Cardiac septum (tissue), 1 donor: Measurements from ENCODE around the gene C6orf52. TPM values are rescaled to one million over a fixed set of nuclear protein-coding genes. Genes with fewer than 3 reads are reported as not detected.
"Not testable (repeated sequence)": the region's sequence is repeated elsewhere in the genome, so short reads cannot be mapped to it uniquely, and the experiment has no call there.

Experiments used
- DNase-seq: peaks from one replicate; pipeline ENCODE4 v3.0.0-alpha.2; 2020; ENCODE audit warnings: low spot score
- intact Hi-C: fragments of 100-400 bp; cut with DNase I; formaldehyde crosslinking; loops from one replicate; pipeline ENCODE4 v1.14.0; 2022
- long read RNA-seq: library from polyadenylated mRNA; unstranded; transcript quantifications from one replicate; pipeline ENCODE4 v2.0.0, GENCODE V29; 2021
- total RNA-seq: library from RNA; stranded (reverse); fragmentation: NEBNext Ultra II Directional; extraction: Animal tissue kit (Norgen Biotek cat#: 25700); gene quantifications from one replicate; pipeline ENCODE4 v1.2.1, GENCODE V29; 2021
- donor health status: DM: no; HTN: no; CAD: no.

The C6orf52 gene
- total RNA-seq, result 1.7 TPM
- long read RNA-seq, partial matches to known transcripts, result 0 of 1 reads
- long read RNA-seq, other reads (novel, unspliced or antisense), result 1 of 1 reads

DNA sequence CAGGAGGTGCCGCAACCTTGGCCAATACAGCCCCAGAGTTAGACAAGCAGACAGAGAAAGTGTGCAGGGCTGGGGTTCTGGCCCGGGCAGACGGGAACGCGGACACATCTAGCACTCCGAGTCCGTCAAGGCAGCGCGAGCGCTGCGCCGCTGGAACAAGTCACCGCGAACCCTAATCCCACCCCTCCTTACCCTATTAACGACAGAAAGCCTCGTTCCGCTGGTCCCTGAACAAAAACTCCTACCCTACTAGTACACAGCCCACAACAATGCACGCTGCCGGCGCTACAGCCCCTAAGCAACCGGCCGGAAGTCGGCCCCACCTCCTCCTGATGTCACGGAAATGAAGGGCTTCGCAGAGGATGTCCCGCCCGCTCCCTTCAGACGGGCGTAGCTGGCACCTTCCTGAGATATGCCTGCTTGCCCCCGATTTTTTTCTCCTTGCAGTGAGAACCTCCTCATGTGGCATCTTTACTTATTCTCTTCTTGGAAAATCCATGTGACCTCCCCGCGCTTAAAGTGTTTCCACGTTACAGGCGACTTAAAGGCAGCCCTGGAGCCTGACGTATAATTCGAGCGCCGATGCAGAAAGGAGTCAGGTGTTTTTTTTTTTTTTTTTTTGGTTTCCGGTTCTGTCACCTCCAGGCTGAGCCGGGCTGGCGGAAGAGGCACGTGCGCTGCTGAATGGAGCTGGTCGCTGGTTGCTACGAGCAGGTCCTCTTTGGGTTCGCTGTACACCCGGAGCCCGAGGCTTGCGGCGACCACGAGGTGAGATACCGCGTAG, at the start of gene C6orf52, which contains the start of gene PAK1IP1:
Gene C6orf52 (minus strand): TSS at position 315 of the 784 bp plus-strand sequence. CDS start 7,066 bp downstream, outside the sequence.
Gene PAK1IP1 (plus strand): TSS at position 671 of the 784 bp plus-strand sequence. CDS start 14 bp downstream, at position 685.
- DNase-seq, result peak; percentile 97
- intact Hi-C loops, result loop anchor here (1.0 to 10.0 kb wide), 4 partner anchors 28 to 183 kb away; partner anchors contain the start of gene TMEM14B

DNA sequence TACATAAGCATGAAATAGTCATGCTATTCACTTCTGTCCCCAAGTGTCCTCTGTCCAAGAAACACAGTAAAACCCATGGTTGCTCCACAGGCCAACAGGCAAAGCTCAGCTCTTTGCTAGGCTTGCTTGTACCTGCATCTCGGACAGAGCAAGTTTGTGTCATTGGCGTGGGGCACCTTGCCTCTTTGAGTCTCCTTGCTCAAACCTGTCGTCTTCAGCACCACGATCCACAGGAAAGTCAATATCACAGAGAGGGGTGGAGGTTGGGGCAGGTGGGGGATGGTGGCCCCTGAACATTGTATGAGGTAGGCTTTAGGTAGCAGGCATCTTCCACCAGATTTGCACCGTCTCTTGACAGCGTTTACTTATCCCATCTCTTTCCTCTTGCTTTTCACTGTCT, 49.1 kb upstream of the C6orf52 start:
- intact Hi-C loops, result no loop called here
- DNase-seq, result peak; percentile 51

DNA sequence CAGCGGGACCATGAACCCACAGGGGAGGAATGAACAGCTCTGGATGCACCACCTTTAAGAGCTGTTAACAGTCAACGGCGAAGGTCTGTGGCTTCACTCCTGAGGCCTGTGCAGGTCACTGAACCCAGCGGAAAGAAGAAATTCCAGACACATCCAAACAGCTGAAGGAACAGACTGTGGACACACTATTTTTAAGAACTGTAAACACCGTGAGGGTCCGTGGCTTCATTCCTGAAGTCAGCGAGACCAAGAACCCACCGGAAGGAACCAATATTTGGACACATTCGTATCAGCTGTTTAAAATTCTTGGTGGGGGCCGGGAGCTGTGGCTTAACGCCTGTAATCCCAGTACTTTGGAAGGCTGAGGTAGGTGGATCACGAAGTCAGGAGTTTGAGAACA, 47.8 kb upstream of the C6orf52 start:
- DNase-seq, result peak; percentile 20
- intact Hi-C loops, result no loop called here

DNA sequence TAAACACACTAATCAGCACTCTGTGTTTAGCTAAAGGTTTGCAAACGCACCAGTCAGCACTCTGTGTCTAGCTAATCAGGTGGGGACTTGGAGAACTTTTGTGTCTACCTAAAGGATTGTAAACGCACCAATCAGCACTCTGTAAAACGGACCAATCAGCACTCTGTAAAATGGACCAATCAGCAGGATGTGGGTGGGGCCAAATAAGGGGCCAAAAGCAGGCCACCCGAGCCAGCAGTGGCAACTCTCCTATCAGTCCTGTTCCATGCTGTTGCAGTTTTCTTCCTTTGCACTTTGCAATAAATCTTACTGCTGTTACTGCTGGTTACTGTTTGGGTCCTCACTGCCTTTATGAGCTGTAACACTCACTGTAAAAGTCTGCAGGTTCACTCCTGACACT, 47.2 kb upstream of the C6orf52 start:
- DNase-seq, result peak; percentile 63
- intact Hi-C loops, result not testable (repeated sequence)

DNA sequence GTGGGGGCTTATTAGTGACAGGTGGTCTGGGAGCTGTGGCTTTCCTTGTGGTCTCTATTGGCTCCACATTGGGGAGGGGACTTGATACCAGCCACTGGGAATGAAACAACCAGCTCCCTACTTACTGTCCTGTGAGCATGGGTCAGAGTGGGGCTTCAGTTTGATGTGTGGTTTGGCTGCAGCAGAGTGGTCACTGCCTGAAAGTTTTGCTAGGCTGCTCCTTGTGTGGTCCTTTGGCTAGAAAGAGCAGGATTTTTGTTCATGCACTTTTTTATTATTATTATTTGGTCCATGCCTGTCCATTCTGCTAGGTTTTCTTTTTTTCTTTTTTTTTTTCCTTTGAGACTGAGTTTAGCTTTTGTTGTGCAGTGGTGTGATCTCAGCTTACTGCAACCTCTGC, 45.6 kb upstream of the C6orf52 start:
- DNase-seq, result no peak
- intact Hi-C loops, result no loop called here

DNA sequence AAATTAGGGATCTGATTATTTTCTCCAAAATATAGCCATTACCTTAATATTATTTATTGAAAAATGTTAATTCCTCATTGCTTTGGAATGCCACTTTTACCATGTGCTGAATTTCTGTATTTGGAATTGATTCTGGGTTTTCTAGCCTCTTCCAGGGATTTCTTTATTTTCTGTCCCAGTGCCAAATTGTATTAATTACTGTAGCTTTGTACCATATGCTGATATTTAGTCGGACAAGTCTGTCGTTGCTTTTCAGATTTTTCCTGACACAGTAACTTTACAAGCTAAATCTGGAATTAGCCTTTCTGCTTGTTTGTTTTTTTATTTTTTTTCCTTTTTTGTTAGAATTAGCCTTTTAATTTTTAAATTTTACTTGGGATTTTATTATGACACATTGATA, 42.3 kb upstream of the C6orf52 start:
- DNase-seq, result no peak
- intact Hi-C loops, result no loop called here

DNA sequence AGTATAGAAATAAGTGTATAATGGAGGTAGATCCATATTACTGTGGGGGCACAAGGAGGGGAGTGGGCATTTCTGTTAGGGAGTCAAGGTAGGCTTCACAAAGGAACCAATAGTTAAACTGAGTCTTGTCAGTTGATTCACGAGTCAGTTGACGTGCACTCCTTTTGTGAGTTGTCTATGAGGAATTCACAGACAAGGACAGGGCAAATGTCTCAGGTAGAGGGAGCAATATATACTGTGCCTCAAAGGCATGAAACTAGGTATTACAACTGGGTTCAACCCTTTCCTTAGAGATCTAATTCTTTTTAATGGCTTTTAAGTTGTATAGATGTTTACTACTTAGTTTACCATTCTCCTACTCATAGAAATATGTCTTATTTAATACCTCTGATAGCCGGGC, 39.4 kb upstream of the C6orf52 start:
- DNase-seq, result no peak
- intact Hi-C loops, result no loop called here

DNA sequence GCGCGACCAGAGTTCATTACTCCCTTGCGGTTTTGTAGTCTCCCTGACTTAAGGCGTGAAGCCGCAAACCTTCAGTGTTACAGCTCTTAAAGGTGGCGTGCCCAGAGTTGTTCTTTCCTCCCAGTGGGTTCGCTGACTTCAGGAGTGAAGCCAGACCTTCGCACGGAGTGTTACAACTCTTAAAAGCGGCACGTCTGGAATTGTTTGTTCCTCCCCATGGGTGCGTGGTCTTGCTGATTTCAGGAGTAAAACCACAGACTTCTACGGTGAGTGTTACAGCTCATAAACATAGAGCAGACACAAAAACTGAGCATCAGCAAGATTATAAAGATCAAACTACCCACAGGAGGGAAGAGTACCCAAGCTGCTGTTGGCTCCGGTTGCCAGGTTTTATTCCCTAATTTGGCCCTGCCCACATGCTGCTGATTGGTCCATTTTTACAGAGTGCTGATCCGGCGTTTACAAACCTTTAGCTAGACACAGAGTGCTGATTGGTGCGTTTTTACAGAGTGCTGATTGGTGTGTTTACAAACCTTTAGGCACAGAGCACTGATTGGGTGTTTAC, 38.8 kb upstream of the C6orf52 start:
- intact Hi-C loops, result no loop called here
- peak; percentile 24 for DNase-seq

DNA sequence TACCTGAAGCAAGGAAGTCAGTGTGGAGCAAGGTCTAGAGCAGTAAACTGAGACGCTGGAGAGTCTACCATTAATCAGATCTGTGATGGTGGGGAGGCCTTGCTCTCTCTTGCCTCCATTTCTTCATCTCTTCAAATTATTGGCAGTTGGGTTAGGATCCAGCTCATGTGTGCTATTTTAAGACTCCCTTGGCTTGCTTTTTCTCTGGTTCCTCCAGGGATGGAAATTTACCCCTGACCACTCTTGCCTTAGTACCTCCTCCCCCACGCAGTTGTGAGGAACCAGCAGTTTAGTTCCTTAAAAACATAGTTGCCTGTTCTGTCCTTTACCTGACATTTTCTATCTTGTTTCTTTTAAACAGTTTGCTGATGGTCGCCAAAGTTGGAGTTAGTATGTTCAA, 35.8 kb upstream of the C6orf52 start:
- no peak for DNase-seq
- intact Hi-C loops, result no loop called here

DNA sequence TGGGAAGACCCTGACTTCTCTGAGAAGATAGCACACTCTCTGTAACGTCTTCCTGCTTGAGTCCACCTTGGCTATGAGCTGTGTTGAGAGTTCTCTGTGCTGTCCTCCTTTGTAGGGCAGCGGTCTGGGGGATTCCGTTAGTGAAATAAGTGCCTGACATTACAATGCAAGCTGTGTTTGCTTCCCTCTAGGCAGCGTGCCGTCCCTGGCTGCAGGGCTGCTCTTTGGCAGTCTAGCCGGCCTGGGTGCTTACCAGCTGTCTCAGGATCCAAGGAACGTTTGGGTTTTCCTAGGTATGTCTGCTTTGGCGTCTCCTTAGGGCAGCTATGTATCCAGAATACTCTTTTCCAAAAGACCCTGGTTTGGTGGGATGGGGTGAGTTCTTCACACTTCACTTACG, 31.3 kb upstream of the C6orf52 start:
- no peak for DNase-seq
- intact Hi-C loops, result no loop called here

DNA sequence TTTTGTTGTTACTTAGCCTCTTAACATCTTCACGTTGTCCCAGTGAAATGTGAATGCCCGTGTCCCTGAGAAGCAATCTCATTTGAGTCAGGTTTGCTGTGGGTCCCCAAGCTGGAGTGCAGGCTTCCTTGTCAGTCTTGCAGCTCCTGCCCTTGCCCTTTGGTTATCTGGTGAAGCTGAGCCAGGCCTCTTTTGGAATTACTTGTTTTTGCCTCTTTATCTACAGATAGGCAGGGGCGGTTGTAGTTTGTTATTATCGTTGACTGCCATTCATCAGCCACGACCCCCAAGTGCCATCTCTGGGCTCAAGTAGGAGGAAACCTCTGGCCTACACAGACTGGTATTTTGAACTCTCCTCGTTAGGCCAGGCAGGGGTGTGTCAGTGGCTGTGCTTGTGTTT, 30.6 kb upstream of the C6orf52 start:
- no peak for DNase-seq
- intact Hi-C loops, result no loop called here

DNA sequence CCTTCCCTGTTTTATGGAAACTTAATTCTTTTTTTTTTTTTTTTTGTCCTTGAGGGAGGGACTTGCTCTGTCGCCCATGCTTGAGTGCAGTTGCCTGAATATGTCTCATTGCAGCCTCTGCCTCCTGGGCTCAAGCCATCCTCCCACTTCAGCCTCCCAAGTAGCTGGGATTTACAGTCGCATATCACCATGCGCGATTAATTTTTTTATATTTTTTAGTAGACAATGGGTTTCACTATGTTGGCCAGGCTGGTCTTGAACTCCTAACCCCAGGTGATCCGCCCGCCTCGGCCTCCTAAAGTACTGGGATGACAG, 29.1 kb upstream of the C6orf52 start:
- DNase-seq, result no peak
- intact Hi-C loops, result loop anchor here (1.0 kb wide), 1 partner anchor 24 kb away; the partner anchor contains the start of gene TMEM14B

DNA sequence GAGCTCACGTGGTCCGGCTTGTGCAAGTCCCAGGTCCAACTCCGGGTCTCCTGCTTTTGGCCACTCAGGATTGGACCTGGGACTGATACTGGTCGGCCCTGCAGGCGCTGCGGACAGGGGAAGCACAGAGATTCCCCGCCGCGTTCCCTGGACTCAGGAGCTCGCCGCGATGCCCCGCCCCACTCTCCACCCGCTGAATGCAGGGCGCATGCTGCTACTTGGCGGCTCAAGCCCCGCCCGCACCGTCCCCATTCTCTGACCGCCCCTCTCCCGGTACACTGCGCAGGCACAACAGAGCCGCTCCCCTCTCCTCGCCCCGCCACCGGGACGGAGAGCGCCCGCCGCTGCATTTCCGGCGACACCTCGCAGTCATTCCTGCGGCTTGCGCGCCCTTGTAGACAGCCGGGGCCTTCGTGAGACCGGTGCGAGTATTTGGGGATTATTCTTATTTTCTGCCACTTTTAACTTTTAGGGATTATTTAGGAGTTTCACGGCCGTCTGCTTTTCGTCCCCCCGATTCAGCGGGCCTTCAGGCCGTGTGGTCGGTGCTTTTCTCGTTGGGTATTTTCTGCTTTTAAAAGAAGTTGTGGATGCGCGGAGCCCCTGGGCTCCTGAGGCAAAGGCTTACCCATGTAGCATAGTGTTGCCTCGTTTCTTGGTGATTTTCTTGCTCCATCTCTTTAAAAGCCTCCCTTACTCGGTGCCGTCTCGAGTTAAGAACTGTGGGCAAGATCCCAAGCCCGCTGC, 28.6 kb upstream of the C6orf52 start, which contains the start of gene TMEM14C:
Gene TMEM14C (plus strand): TSS at position 251 of the 747 bp plus-strand sequence. CDS start 1,544 bp downstream, outside the sequence.
- intact Hi-C loops, result loop anchor here (1.0 kb wide), 2 partner anchors 24 to 29 kb away; partner anchors contain the start of genes C6orf52, PAK1IP1 and TMEM14B

DNA sequence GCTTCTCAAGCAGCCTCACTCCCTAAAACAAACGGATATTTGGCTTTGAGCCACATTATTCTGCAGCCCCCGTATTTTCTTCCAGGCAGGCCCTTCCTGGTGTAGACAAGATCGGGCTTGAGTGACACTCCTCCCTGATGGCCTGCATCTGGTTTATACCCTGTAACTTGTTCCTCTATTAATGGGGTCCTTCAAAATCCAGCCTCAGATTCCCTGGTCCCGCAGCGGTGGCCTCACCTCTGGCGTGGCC, 28.1 kb upstream of the C6orf52 start:
- intact Hi-C loops, result loop anchor here (1.0 kb wide), 1 partner anchor 28 kb away; the partner anchor contains the start of genes C6orf52 and PAK1IP1
- DNase-seq, result no peak

More for the DNA sequence above, 28.6 kb upstream of the C6orf52 start, which contains the start of gene TMEM14C:
- peak; percentile 99 for DNase-seq

DNA sequence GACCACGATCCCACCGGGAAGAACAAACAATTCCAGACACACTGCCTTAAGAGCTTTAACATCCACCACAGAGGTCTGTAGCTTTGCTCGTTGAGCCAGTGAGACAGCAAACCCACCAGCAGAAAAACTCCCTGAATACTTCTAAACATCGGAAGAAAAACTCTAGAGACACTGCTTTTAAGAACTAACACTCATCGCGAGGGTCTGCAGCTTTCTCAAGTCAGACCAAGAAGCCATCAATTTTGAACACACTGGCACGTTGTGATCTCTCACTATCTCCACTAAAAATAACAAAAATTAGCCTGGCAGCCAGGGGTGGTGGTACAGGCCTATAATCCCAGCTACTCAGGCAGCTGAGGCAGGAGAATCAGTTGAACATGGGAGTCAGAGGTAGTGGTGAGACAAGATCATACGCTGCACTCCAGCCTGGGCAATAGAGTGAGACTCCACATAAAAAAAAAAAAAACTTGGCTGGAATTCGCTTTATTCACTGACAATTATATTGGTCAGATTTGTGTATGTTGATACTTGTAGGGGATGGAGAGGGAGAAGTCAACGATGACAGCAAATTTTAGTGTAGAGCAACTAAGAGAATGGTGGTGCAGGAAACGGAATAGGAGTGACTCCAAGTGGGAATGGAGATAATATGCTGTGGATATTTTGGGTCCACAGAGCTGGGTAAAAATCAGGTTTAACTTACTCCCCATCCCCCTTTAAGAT, 27.6 kb upstream of the C6orf52 start:
- intact Hi-C loops, result loop anchor here (1.0 kb wide), 1 partner anchor 28 kb away; the partner anchor contains the start of genes C6orf52 and PAK1IP1

DNA sequence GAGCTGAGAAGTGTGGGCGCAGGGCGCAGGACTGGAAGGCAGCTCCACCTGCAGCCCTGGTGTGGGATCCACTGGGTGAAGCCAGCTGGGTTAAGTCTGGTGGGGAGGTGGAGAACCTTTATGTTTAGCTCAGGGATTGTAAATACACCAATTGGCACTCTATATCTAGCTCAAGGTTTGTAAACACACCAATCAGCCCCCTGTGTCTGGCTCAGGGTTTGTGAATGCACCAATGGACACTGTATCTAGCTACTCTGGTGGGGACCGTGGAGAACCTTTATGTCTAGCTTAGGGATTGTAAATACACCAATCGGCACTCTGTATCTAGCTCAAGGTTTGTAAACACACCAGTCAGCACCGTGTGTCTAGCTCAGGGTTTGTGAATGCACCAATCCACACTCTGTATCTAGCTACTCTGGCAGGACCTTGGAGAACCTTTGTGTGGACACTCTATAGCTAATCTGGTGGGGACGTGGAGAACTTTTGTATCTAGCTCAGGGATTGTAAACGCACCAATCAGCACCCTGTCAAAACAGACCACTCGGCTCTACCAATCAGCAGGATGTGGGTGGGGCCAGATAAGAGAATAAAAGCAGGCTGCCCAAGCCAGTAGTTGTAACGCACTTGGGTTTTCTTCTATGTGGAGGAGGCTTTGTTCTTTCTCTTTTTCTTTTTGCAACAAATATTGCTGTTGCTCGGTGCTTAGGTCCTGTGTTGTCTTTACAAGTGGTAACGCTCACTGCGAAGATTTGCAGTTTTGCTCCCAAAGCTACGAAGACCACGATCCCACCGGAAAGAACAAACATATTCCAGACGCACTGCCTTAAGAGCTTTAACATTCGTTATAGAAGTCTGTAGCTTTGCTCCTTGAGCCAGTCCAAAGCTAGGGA, 26.8 kb upstream of the C6orf52 start:
- intact Hi-C loops, result not testable (repeated sequence)

More for the DNA sequence above, 27.6 kb upstream of the C6orf52 start:
- no peak for DNase-seq

DNA sequence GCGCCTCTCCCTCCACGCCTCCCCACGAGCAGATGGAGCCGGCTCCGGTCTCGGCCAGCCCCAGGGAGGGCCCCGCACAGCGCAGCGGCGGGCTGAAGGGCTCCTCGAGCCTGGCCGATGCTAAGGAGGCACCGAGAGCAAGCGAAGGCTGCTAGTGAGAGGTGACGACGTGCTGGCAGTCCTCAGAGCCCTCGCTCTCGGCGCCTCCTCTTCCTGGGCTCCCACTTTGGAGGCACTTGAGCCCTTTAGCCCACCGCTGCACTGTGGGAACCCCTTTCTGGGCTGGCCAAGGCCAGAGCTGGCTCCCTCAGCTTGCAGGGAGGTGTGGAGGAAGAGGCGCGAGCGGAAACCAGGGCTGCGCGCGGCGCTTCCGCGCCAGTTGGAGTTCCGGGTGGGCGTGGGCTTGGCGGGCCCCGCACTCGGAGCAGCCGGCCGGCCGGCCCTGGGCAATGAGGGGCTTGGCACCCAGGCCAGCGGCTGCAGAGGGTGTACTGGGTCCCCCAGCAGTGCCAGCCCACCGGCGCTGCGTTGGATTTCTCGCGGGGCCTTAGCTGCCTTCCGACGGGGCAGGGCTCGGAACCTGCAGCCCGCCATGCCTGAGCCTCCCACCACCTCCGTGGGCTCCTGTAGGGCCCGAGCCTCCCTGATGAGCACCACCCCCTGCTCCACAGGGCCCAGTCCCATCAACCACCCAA, 26.0 kb upstream of the C6orf52 start:
- intact Hi-C loops, result no loop called here
- peak; percentile 81 for DNase-seq

More for the DNA sequence above, 26.8 kb upstream of the C6orf52 start:
- DNase-seq, result not testable (repeated sequence)

DNA sequence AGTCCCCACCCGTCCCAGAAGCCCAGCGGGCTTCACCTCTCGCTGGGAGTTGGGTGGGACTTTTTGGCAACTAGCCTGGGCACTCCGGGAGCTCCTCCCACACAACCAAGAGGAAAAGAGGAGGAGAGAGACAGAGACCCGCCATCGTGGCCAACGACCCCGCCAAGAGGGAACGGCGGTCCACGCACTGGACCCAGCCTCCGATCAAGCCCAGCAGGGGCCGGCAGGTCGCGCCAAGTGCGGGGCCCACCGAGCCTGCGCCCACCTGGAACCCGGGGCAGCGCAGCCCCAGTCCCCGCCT, 25.5 kb upstream of the C6orf52 start:
- intact Hi-C loops, result no loop called here
- no peak for DNase-seq
